ENCODE results near the gene PCBP4. TPM values are rescaled to one million over a fixed set of nuclear protein-coding genes. Genes with fewer than 3 reads are reported as not detected.

Gene PCBP4
- total and polyA plus RNA-seq, 9 donors = 48.0 to 91.3 (median 71.4) TPM

DNA sequence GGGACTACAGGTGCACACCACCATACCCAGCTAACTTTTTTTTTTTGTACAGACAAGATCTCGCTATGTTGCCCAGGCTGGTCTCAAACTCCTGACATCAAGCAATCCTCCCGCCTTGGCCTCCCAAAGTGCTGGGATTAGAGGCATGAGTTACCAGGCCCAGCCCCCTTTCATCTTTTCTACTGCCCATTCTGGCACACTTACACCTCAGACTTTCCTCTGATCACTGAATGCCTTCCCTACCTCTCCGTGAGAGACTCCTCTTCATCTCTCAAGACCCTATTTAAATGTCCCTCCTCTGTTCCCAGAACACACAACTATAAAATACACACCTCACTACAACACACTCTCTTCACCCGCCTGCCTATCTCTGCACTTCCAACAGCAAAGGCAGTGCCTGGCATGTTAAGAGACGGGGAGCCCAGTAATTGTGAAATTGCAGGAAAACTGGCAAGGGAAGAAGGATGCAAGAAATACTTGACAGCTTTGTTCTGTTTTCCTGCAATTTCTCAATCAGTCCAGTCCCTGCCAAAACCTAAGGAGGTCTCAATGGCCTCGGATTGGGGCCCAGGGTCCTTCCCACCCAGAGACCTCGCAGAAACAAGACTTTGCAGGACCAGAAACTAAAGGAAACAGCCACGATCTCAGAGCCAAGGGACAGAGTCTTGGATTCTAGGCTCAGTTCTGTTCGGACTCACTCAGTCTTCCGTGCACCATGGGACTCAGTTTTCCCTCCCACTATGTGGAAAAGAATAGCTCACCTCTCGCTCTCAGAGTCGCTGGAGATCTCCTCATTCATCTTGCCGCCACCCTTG, 26.4 kb downstream of the PCBP4 start:
- 35% methylated on average over 8 of the region's 13 CpGs for WGBS (ENCODE audit: insufficient coverage)
- H3K27me3 ChIP-seq (ENCODE audit: control insufficient read depth, insufficient read depth, low read length) = no peaks in the 10 kb centered on the region
- H3K4me3 ChIP-seq (ENCODE audit: low read length) = peak overlapping the region; percentile 95
- H3K4me1 ChIP-seq (ENCODE audit: control insufficient read depth, insufficient read depth, low read length) = peaks cover 25% of the 10 kb centered on the region
- no peaks in the 10 kb centered on the region for H3K9me3 ChIP-seq (replicated peaks; ENCODE audit: control insufficient read depth, low read depth, low read length)
- H3K36me3 ChIP-seq (ENCODE audit: control insufficient read depth, insufficient read depth, low read length) = peaks cover 32% of the 10 kb centered on the region
- H3K27ac ChIP-seq (ENCODE audit: low read length) = peak overlapping the region; percentile 76
- peak; percentile 46 for DNase-seq

DNA sequence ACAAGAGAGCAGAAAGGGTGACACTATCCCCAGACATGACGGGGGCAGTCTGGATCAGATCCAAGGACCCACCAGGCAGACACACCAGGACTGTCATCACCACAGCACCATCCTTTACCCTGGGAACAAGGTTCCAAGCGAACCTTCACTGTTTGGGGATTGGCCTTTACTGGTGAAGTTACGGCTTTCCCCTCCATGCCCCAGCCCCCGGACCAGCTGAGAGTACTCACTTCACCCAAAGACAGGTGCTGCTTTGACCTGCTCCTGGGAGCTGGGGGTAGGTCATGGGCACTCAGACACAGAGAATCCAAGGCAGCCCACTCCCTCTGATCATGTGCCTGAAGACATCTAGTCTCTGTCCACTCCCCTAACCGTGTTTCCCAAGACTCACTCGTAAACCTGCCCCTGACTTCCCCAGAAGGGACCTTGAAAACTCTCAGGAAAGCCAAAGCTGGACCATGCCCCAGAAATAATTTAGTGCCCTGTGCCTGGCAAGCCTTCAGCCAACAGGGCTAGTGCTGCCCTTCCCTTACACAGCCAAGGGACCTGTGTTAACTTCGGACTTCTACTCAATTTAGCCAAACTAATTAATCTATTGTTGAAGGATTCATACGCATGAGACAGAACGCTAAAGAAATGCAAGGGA, 28.4 kb downstream of the PCBP4 start:
- no peak overlapping the region for H3K4me3 ChIP-seq (ENCODE audit: low read length)
- 89% methylated on average over 4 of the region's 9 CpGs for WGBS (ENCODE audit: insufficient coverage)

DNA sequence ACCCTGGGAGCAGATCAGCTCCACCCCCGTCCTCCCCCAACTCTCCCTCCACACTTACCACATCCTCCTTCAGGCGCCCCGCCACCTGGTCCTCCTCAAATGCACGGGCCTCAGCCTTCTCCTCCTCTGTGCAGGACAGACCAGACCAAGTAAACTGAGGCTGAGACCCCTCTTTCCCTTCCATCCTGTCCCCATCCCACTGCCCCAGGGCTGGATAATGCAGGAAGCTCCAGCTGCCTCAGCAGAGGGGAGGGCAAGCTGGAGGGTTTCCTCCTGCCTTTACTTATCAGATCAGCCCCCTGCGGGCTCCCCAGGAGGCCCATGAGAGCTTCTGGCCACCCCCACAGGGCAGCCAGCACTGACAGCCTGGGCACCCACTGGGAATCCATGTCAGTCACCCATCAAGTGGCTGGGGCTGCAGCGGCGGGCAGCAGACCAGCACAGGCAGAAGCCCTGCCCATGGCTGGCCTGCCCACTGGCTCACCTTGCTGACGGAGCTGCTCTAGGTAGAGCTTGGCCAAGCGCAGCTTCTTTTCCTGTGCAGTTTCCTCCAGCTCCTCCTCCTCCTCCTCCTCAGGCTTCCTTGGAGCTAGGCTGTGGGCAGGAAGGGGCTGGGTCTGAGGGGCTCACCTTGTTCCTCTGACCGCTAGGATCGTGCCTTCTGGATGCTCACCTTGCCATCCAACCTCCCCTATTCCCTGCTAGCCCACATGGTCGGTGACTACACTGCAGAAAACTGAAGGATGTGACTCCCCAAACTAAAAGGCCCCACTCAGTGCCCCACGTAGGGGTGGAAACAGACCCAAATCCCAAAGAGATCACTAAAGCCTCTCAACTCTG, 29.4 kb downstream of the PCBP4 start:
- Histone ChIP-seq H3K4me1 (ENCODE audit: control insufficient read depth, insufficient read depth, low read length) (peaks cover 18% of the 10 kb centered on the region), H3K9me3 (replicated peaks; ENCODE audit: control insufficient read depth, low read depth, low read length) (no peaks in the 10 kb centered on the region), H3K27ac (ENCODE audit: low read length) (no peak overlapping the region), H3K4me3 (ENCODE audit: low read length) (no peak overlapping the region), H3K36me3 (ENCODE audit: control insufficient read depth, insufficient read depth, low read length) (peaks cover 60% of the 10 kb centered on the region), H3K27me3 (ENCODE audit: control insufficient read depth, insufficient read depth, low read length) (no peaks in the 10 kb centered on the region)
- WGBS (ENCODE audit: insufficient coverage) = 89% methylated on average over 6 of the region's 13 CpGs
- DNase-seq = no peak

More for the DNA sequence above, 28.4 kb downstream of the PCBP4 start:
- no peaks in the 10 kb centered on the region for H3K27me3 ChIP-seq (ENCODE audit: control insufficient read depth, insufficient read depth, low read length)
- H3K27ac ChIP-seq (ENCODE audit: low read length) = no peak overlapping the region
- DNase-seq = no peak
- peaks cover 50% of the 10 kb centered on the region for H3K36me3 ChIP-seq (ENCODE audit: control insufficient read depth, insufficient read depth, low read length)
- H3K4me1 ChIP-seq (ENCODE audit: control insufficient read depth, insufficient read depth, low read length) = peaks cover 25% of the 10 kb centered on the region
- no peaks in the 10 kb centered on the region for H3K9me3 ChIP-seq (replicated peaks; ENCODE audit: control insufficient read depth, low read depth, low read length)

DNA sequence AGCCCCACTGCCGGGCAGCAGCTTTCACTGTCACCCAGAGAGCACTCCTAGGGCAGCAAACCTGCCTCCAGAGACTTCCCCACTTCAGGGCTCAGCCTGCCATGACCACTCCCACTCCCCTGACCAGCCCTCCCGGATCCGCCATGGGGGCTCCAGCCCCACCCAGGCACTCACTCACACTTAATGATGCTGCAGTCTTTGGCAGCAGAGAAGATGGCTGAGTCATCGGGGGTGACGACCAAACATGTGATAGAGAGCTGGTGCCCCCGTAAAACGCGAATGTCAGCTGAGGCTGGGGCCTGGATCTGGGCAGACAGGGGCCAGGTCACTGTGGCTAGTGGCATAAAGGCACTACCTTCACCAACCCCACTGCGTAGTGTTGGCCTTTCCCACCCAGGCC, 30.2 kb downstream of the PCBP4 start:
- H3K36me3 ChIP-seq (ENCODE audit: control insufficient read depth, insufficient read depth, low read length) = peaks cover 64% of the 10 kb centered on the region
- no peaks in the 10 kb centered on the region for H3K27me3 ChIP-seq (ENCODE audit: control insufficient read depth, insufficient read depth, low read length)
- no peak for DNase-seq
- H3K4me3 ChIP-seq (ENCODE audit: low read length) = no peak overlapping the region
- 96% methylated on average over 4 of the region's 9 CpGs for WGBS (ENCODE audit: insufficient coverage)
- H3K4me1 ChIP-seq (ENCODE audit: control insufficient read depth, insufficient read depth, low read length) = peaks cover 11% of the 10 kb centered on the region
- no peaks in the 10 kb centered on the region for H3K9me3 ChIP-seq (replicated peaks; ENCODE audit: control insufficient read depth, low read depth, low read length)
- H3K27ac ChIP-seq (ENCODE audit: low read length) = no peak overlapping the region

DNA sequence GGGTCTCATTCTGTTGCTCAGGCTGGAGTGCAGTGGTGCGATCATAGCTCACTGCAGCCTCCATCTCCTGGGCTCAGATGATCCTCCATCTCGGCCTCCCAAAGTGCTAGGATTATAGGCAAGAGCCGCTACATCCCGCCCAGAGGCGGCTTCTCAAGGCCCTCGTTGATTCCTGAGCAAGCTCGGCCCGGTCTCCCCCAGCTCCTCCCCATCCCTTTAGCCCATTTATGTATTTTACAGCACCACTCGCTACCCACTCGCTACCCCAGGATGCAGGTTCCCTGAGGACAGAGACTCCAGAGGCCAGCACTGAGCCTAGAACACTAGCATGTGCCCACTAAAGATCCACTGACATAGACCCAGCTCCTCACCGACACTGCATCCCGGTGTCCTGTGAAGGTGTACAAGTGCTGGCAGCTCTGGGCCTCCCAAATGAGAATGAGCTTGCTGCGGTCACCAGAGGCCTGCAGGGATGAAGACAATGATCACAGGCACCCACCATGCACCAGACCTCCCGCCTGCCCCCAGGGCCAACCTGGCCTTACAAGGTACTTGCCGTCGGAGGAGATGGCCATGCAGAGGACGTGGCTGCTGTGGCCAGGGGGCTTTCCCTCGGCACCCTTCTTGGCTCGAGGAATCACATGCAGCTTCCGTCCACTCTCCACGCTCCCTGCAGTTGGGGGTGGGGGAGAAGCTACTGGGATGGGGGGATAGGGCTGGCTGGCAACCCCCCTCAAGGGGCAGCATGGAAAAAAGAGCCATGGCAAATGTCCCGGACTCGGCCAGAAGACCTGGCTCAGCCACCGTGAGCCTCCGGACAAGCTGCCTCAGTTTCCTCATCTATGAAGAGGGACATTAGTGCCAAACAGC, 31.1 kb downstream of the PCBP4 start:
- H3K4me3 ChIP-seq (ENCODE audit: low read length) = no peak overlapping the region
- H3K27ac ChIP-seq (ENCODE audit: low read length) = no peak overlapping the region
- no peaks in the 10 kb centered on the region for H3K27me3 ChIP-seq (ENCODE audit: control insufficient read depth, insufficient read depth, low read length)
- H3K36me3 ChIP-seq (ENCODE audit: control insufficient read depth, insufficient read depth, low read length) = peaks cover 66% of the 10 kb centered on the region
- peaks cover 7% of the 10 kb centered on the region for H3K4me1 ChIP-seq (ENCODE audit: control insufficient read depth, insufficient read depth, low read length)
- no peak for DNase-seq
- no peaks in the 10 kb centered on the region for H3K9me3 ChIP-seq (replicated peaks; ENCODE audit: control insufficient read depth, low read depth, low read length)
- 94% methylated on average over 23 of the region's 25 CpGs for WGBS (ENCODE audit: insufficient coverage)

DNA sequence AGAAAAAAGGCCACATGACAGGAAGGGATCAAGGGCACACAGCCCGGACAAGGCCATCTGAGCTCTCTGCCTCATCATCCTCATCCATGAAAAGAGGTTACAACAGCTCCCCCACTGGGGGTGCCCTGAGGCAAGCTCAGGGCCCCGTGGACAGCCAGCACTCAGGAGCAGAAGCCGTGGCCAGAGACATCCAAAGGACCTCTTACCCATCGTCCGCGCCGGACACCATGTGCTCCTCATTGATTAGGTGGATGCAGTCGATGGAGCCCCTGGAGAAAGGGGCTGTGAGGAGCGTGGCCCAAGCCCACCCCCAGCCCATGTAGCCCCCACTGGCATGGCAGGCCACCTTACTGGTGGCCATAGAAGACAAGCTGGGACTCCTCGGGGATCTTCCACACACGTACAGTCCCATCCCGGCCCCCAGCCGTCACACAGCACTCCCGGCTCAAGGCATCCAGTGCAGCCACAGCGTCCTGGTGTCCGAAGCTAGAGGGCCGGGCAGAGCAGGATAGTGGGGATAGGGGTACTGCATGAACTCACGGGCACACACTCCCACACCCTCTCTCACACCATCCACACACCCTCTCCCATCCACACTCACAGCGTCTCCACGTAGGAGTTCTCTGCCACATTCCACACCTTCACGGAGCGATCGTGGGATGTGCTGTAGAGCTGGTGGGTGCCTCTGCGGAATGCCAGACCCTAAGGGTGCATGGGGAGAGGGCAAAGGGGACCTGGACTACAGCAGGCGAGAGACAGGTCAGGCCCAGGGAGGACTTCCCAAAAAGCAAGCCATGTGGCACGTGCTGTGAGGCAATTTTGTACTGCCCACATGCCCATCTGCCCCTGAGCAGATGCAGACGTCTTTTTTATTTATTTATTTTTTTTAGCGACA, 32.0 kb downstream of the PCBP4 start:
- Histone ChIP-seq H3K9me3 (replicated peaks; ENCODE audit: control insufficient read depth, low read depth, low read length) (no peaks in the 10 kb centered on the region), H3K27ac (ENCODE audit: low read length) (no peak overlapping the region), H3K4me1 (ENCODE audit: control insufficient read depth, insufficient read depth, low read length) (no peaks in the 10 kb centered on the region), H3K27me3 (ENCODE audit: control insufficient read depth, insufficient read depth, low read length) (no peaks in the 10 kb centered on the region), H3K36me3 (ENCODE audit: control insufficient read depth, insufficient read depth, low read length) (peaks cover 66% of the 10 kb centered on the region), H3K4me3 (ENCODE audit: low read length) (no peak overlapping the region)
- WGBS (ENCODE audit: insufficient coverage) = 89% methylated on average over 19 of the region's 28 CpGs
- DNase-seq = no peak

DNA sequence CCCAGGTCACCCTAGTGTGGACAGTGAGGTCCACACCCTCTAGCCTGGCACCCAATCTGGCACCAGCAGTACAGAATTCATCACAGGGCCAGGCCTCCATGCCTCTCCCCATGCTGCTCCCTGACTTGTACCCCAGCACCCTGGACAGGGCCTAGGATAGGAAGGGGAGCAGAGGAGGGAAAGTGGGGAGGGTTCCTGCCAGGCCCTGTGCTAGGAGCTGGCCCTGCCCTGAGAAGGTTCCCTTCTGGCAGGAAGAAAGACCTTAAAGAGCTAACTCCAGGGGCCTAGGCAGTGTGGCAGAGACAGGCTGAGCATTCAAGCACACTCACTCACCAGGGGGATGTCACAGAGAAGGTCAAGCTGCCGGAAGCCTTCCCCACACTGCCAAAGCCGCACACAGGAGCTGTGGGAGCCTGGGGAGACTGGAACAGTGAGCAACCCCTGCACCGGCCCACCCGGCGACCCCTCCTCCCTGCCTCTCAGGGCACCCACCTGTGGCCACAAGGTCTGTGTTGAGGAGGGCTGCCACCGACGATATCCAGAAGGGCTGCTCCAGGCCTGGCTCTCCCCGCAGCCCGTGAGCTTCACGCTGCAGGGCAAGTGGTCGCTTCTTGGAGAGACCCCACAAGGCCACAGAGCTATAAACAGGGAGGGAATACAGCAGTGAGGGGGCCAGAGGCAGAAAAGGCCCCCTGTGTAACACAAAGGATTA, 33.0 kb downstream of the PCBP4 start:
- Histone ChIP-seq H3K9me3 (replicated peaks; ENCODE audit: control insufficient read depth, low read depth, low read length) (no peaks in the 10 kb centered on the region), H3K4me3 (ENCODE audit: low read length) (no peak overlapping the region), H3K4me1 (ENCODE audit: control insufficient read depth, insufficient read depth, low read length) (no peaks in the 10 kb centered on the region), H3K27me3 (ENCODE audit: control insufficient read depth, insufficient read depth, low read length) (no peaks in the 10 kb centered on the region), H3K36me3 (ENCODE audit: control insufficient read depth, insufficient read depth, low read length) (peaks cover 65% of the 10 kb centered on the region), H3K27ac (ENCODE audit: low read length) (no peak overlapping the region)
- DNase-seq = no peak
- WGBS (ENCODE audit: insufficient coverage) = 96% methylated on average over 8 of the region's 11 CpGs

DNA sequence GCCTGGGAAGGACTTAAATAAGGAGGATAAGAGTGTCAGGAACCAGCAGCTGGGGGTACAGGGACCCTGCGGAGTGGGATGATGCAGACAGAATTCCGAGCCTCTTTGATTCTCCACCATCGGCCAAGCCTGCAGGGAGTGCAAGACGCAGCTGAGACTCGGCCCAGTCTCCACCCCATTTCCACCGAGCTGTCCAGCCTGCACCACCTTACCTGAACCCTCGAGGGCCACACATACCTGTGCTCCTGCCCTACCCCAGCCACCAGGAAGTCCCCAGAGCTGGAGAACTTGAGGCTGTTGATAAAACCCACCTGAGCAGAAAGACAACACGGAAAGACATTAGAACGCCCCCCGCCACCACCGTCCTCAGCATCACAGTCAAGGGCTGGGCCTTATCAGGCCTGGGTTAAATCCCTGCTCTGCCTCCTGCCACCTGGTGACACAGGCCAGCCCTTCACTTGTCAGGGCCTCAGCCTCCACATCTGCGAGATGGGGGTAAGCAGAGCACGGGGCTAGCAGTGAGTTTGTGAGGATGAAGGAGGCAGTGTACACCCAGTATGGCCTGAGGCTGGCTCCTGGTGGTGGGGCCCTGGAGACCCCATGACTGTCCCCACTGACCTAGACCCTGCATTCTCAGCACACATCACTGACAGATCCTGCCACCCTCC, 33.6 kb downstream of the PCBP4 start:
- no peaks in the 10 kb centered on the region for H3K4me1 ChIP-seq (ENCODE audit: control insufficient read depth, insufficient read depth, low read length)
- H3K27ac ChIP-seq (ENCODE audit: low read length) = no peak overlapping the region
- 81% methylated on average over 10 of the region's 13 CpGs for WGBS (ENCODE audit: insufficient coverage)
- DNase-seq = no peak
- H3K9me3 ChIP-seq (replicated peaks; ENCODE audit: control insufficient read depth, low read depth, low read length) = no peaks in the 10 kb centered on the region
- no peaks in the 10 kb centered on the region for H3K27me3 ChIP-seq (ENCODE audit: control insufficient read depth, insufficient read depth, low read length)
- no peak overlapping the region for H3K4me3 ChIP-seq (ENCODE audit: low read length)
- peaks cover 58% of the 10 kb centered on the region for H3K36me3 ChIP-seq (ENCODE audit: control insufficient read depth, insufficient read depth, low read length)

Data from muscle of leg (tissue), 11 donors.